Panc1 (cell line): ENCODE measurements around the gene RAI1. TPM values are rescaled to one million over a fixed set of nuclear protein-coding genes. Genes with fewer than 3 reads are reported as not detected.

ENCODE experiments used
- ATAC-seq: fragments of 200-7000 bp; cut with Tn5 transposase; 2 replicates; pipeline ENCODE4 v1.9.1; 2020; ENCODE audit warnings: mild to moderate bottlenecking, moderate library complexity
- BruUV-seq: library from RNA; stranded (reverse); fragments of 400-500 nt; replicated peaks from 2 replicates; lab custom pipeline; 2021; lab: Mats Ljungman, UMichigan
- CTCF ChIA-PET: fragments of 300-600 bp; sonication (Branson Sonifier 250); formaldehyde crosslinking; loops from one replicate; lab custom pipeline; 2022; ENCODE audit warnings: antibody characterized with exemption; lab: Charles Lee
- POLR2A ChIA-PET: fragments of 300-600 bp; sonication (Branson Sonifier 250); formaldehyde crosslinking; loops from one replicate; lab custom pipeline; 2022; ENCODE audit warnings: antibody characterized with exemption; lab: Charles Lee
- DNase-seq: peaks from one replicate; pipeline ENCODE4 v3.0.0-alpha.2; 2010; ENCODE audit warnings: low read depth, low spot score
- H3K27ac ChIP-seq: 2 replicates; pipeline ENCODE4 v1.5.1; 2011; ENCODE audit warnings: mild to moderate bottlenecking, low read length, inconsistent platforms
- H3K27me3 ChIP-seq: fragments of 200-500 bp; sonication (Bioruptor generic); 2 replicates; pipeline ENCODE4 v1.6.0; 2014; ENCODE audit warnings: low read length, inconsistent platforms; ENCODE audit not compliant: control insufficient read depth, insufficient read depth
- H3K36me3 ChIP-seq: fragments of 200-500 bp; sonication (Bioruptor generic); 2 replicates; pipeline ENCODE4 v1.5.1; 2014; ENCODE audit warnings: inconsistent platforms, mild to moderate bottlenecking, low read length, moderate library complexity; ENCODE audit not compliant: control insufficient read depth, insufficient read depth
- H3K4me1 ChIP-seq: 2 replicates; pipeline ENCODE4 v1.5.1; 2011; ENCODE audit warnings: inconsistent platforms, mild to moderate bottlenecking, low read length, moderate library complexity; ENCODE audit not compliant: control insufficient read depth, insufficient read depth
- H3K4me3 ChIP-seq, 2 experiments: 2 replicates each; pipeline ENCODE4 v1.5.1; 2011 to 2012; ENCODE audit warnings: low read depth in 2 of 2, low read length in 2 of 2, mild to moderate bottlenecking in 2 of 2, inconsistent platforms in 1 of 2, moderate library complexity in 1 of 2
- H3K9me3 ChIP-seq: fragments of 200-500 bp; sonication (Bioruptor generic); 2 replicates; pipeline ENCODE4 v1.5.1; 2014; ENCODE audit warnings: low read depth, mild to moderate bottlenecking, inconsistent platforms, low read length, moderate library complexity; ENCODE audit not compliant: control insufficient read depth, insufficient read depth
- CTCF ChIP-seq: fragments of 450-650 bp; IDR thresholded peaks from 2 replicates; pipeline ENCODE4 v1.5.1; 2017; ENCODE audit warnings: mild to moderate bottlenecking
- POLR2AphosphoS5 ChIP-seq: IDR thresholded peaks from 2 replicates; pipeline ENCODE4 v1.6.1; 2012; ENCODE audit warnings: mild to moderate bottlenecking, low read depth, low read length, moderate library complexity
- REST ChIP-seq, 2 experiments: IDR thresholded peaks; 2 replicates each; pipeline ENCODE4 v1.6.1; 2011 to 2012; ENCODE audit warnings: low read depth in 2 of 2, control low read depth in 1 of 2, low read length in 1 of 2, mild to moderate bottlenecking in 1 of 2, moderate library complexity in 1 of 2; ENCODE audit not compliant: insufficient read depth in 1 of 2
- SIN3A ChIP-seq: IDR thresholded peaks from 2 replicates; pipeline ENCODE4 v1.6.1; 2012; ENCODE audit warnings: low read depth, mild to moderate bottlenecking, low read length, moderate library complexity, borderline replicate concordance; ENCODE audit not compliant: insufficient read depth
- TCF7L2 ChIP-seq: IDR thresholded peaks from 2 replicates; pipeline ENCODE4 v1.6.1; 2011; ENCODE audit warnings: mild to moderate bottlenecking, low read depth, low read length, inconsistent platforms
- in situ Hi-C: cut with HindIII; loops from 2 replicates; pipeline ENCODE4 v1.10.0; 2016; ENCODE audit warnings: low sequenced_read_pairs, low pct_unique_long_range_greater_than_20kb
- intact Hi-C: fragments of 100-400 bp; cut with micrococcal nuclease; formaldehyde crosslinking; loops from one replicate; pipeline ENCODE4 v1.10.0; 2022; ENCODE audit not compliant: unreplicated experiment
- total RNA-seq: library from RNA; stranded (reverse); gene quantifications from one replicate; pipeline ENCODE4 v1.2.1, GENCODE V29; 2021; ENCODE audit not compliant: unreplicated experiment

Gene RAI1
- total RNA-seq, 1 experiment from 2014 or later = 51.0 TPM

- ATAC-seq (no peak), DNase-seq (no peak)
- no TSS peak for BruUV-seq
- intact Hi-C loops (no loop called here), in situ Hi-C loops (no loop called here)
- no peaks in the 10 kb centered on the region for H3K36me3 ChIP-seq
- no peak for TF ChIP-seq CTCF
- no peak for TF ChIP-seq SIN3A
- no peak for TF ChIP-seq TCF7L2
- TF ChIP-seq POLR2AphosphoS5 = no peak
- TF ChIP-seq REST (IDR thresholded peaks at IDR 0.05; ENCODE audit: insufficient read depth in 1 of 2, low read depth in 2 of 2, low read length in 1 of 2) = no peak
- ChIA-PET POLR2A (no interaction called here), CTCF (no interaction called here)
- H3K9me3 ChIP-seq = no peaks in the 10 kb centered on the region
- H3K4me3 ChIP-seq = no peak overlapping the region
- H3K27me3 ChIP-seq = no peaks in the 10 kb centered on the region
- H3K4me1 ChIP-seq = peaks cover 23% of the 10 kb centered on the region
- no peak overlapping the region for H3K27ac ChIP-seq
Measured at GRCh38 chr17:17846645-17847044, 165.4 kb downstream of the RAI1 start.

GRCh38 chr17:17847118-17847689 is 165.9 kb downstream of the RAI1 start:
- ATAC-seq (no peak), DNase-seq (no peak)
- H3K27ac ChIP-seq = no peak overlapping the region
- H3K4me1 ChIP-seq = peaks cover 18% of the 10 kb centered on the region
- intact Hi-C loops (no loop called here), in situ Hi-C loops (no loop called here)
- no peak overlapping the region for H3K4me3 ChIP-seq
- CTCF ChIA-PET = no interaction called here
- no peaks in the 10 kb centered on the region for H3K27me3 ChIP-seq
- BruUV-seq = no TSS peak
- no peaks in the 10 kb centered on the region for H3K9me3 ChIP-seq
- no peaks in the 10 kb centered on the region for H3K36me3 ChIP-seq
- POLR2A ChIA-PET = no interaction called here
- TF ChIP-seq SIN3A (no peak), POLR2AphosphoS5 (no peak), REST (IDR thresholded peaks at IDR 0.05; ENCODE audit: insufficient read depth in 1 of 2, low read depth in 2 of 2, low read length in 1 of 2) (no peak), TCF7L2 (no peak), CTCF (no peak)
